ENCODE data around the gene NUP43. TPM values are rescaled to one million over a fixed set of nuclear protein-coding genes. Genes with fewer than 3 reads are reported as not detected.

The NUP43 gene
- total RNA-seq, 1 experiment from 2014 or later: 42.8 TPM

DNA sequence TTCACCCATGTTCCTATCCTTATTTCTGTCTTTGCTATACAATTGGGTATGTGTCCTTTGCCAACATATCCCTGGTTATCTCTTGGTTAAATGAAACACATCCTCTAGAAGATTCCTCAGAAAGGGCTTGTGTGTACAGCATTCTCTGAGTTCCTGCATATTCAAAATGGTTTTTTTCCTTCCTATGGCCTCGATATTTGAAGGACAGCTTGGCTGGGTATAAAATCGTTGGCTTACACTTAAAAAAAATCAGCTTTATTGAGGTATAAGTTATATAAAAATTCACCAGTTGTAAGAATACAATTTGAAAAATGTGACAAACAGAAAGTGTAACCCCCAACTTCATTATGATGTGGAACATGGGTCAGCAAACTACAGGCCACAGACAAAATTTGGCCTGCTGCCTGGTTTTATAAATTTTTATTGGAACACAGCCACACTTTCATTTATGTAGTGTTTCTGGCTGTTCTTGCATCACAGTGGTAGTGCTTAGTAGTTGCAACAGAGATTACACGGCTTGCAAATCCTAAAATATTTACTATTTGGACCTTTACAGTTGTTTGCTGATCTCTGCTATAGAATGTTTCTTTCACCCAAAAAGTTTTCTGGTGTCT lies 19.9 kb upstream of the NUP43 start:
- peaks cover 6% of the 10 kb centered on the region for H3K9me3 Mint-ChIP-seq (ENCODE audit: low read depth, unreplicated experiment)
- peaks cover 20% of the 10 kb centered on the region for H3K36me3 Mint-ChIP-seq (ENCODE audit: insufficient read depth, unreplicated experiment)
- H3K27me3 Mint-ChIP-seq (ENCODE audit: unreplicated experiment): no peaks in the 10 kb centered on the region
- H3K27ac Mint-ChIP-seq (ENCODE audit: unreplicated experiment): peak overlapping the region; percentile 61
- TF ChIP-seq, protein P1, sequence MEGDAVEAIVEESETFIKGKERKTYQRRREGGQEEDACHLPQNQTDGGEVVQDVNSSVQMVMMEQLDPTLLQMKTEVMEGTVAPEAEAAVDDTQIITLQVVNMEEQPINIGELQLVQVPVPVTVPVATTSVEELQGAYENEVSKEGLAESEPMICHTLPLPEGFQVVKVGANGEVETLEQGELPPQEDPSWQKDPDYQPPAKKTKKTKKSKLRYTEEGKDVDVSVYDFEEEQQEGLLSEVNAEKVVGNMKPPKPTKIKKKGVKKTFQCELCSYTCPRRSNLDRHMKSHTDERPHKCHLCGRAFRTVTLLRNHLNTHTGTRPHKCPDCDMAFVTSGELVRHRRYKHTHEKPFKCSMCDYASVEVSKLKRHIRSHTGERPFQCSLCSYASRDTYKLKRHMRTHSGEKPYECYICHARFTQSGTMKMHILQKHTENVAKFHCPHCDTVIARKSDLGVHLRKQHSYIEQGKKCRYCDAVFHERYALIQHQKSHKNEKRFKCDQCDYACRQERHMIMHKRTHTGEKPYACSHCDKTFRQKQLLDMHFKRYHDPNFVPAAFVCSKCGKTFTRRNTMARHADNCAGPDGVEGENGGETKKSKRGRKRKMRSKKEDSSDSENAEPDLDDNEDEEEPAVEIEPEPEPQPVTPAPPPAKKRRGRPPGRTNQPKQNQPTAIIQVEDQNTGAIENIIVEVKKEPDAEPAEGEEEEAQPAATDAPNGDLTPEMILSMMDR (IDR thresholded peaks at IDR 0.05; ENCODE audit: unreplicated experiment): no peak
- no TSS peak for BruUV-seq (replicated peaks)
- intact Hi-C loops (cut with micrococcal nuclease; ENCODE audit: unreplicated experiment): no loop called here
- no peak overlapping the region for H3K4me3 Mint-ChIP-seq (ENCODE audit: low read depth, unreplicated experiment)
- H3K4me1 Mint-ChIP-seq (ENCODE audit: low read depth, unreplicated experiment): peaks cover 9% of the 10 kb centered on the region
- CTCF ChIA-PET: no interaction called here
- DNase-seq: no peak

- TF ChIP-seq, protein P1 (IDR thresholded peaks at IDR 0.05; ENCODE audit: unreplicated experiment): no peak
- Mint-ChIP-seq H3K27me3 (ENCODE audit: unreplicated experiment) (no peaks in the 10 kb centered on the region), H3K27ac (ENCODE audit: unreplicated experiment) (no peak overlapping the region), H3K9me3 (ENCODE audit: low read depth, unreplicated experiment) (peaks cover 6% of the 10 kb centered on the region), H3K4me1 (ENCODE audit: low read depth, unreplicated experiment) (peaks cover 9% of the 10 kb centered on the region), H3K36me3 (ENCODE audit: insufficient read depth, unreplicated experiment) (peaks cover 13% of the 10 kb centered on the region), H3K4me3 (ENCODE audit: low read depth, unreplicated experiment) (no peak overlapping the region)
- intact Hi-C loops (cut with micrococcal nuclease; ENCODE audit: unreplicated experiment): no loop called here
- DNase-seq: no peak
- no TSS peak for BruUV-seq (replicated peaks)
- CTCF ChIA-PET: interaction anchor here (0.6 kb wide), 1 partner anchor 80 kb away, joined by 3 read pairs; no protein-coding TSS in a partner anchor
Observed at GRCh38 chr6:149763866-149764265, 17.5 kb upstream of the NUP43 start.

DNA sequence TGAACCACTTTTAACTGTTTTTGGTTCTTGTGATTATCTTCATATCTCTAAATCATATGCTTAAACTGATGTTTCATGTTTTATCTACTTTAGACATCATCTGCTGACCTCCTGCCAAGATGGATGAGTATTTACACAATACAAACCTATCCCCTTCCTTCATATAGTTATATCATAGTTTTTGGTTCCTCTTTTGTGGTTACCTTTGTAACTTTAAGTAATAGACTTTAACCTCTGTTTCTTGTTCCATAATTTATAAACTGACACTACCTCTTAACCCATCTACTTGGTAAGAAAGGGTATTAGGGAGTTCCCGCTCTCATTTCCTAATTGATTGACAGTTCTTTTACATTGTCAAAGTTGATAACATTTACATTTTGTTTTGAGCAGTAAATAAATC lies 15.1 kb upstream of the NUP43 start:
- peaks cover 5% of the 10 kb centered on the region for H3K36me3 Mint-ChIP-seq (ENCODE audit: insufficient read depth, unreplicated experiment)
- TF ChIP-seq, protein P1 (IDR thresholded peaks at IDR 0.05; ENCODE audit: unreplicated experiment): no peak
- intact Hi-C loops (cut with micrococcal nuclease; ENCODE audit: unreplicated experiment): no loop called here
- CTCF ChIA-PET: no interaction called here
- H3K27me3 Mint-ChIP-seq (ENCODE audit: unreplicated experiment): no peaks in the 10 kb centered on the region
- DNase-seq: no peak
- H3K9me3 Mint-ChIP-seq (ENCODE audit: low read depth, unreplicated experiment): peaks cover 3% of the 10 kb centered on the region
- H3K4me3 Mint-ChIP-seq (ENCODE audit: low read depth, unreplicated experiment): no peak overlapping the region
- BruUV-seq (replicated peaks): no TSS peak
- H3K4me1 Mint-ChIP-seq (ENCODE audit: low read depth, unreplicated experiment): no peaks in the 10 kb centered on the region
- H3K27ac Mint-ChIP-seq (ENCODE audit: unreplicated experiment): no peak overlapping the region

- TF ChIP-seq, protein P1 (IDR thresholded peaks at IDR 0.05; ENCODE audit: unreplicated experiment): no peak
- Mint-ChIP-seq H3K27me3 (ENCODE audit: unreplicated experiment) (no peaks in the 10 kb centered on the region), H3K27ac (ENCODE audit: unreplicated experiment) (no peak overlapping the region), H3K4me3 (ENCODE audit: low read depth, unreplicated experiment) (no peak overlapping the region), H3K9me3 (ENCODE audit: low read depth, unreplicated experiment) (no peaks in the 10 kb centered on the region), H3K36me3 (ENCODE audit: insufficient read depth, unreplicated experiment) (no peaks in the 10 kb centered on the region), H3K4me1 (ENCODE audit: low read depth, unreplicated experiment) (no peaks in the 10 kb centered on the region)
- CTCF ChIA-PET: interaction anchor here (0.6 kb wide), 1 partner anchor 103 kb away, joined by 6 read pairs; no protein-coding TSS in a partner anchor
- intact Hi-C loops (cut with micrococcal nuclease; ENCODE audit: unreplicated experiment): no loop called here
- no TSS peak for BruUV-seq (replicated peaks)
- no peak for DNase-seq
Observed at GRCh38 chr6:149756261-149756636, 9.9 kb upstream of the NUP43 start.
